WTC11 (cell line): ENCODE data around the gene YBEY.

Source experiments
- CREM ChIP-seq: sonication (generic); formaldehyde crosslinking; IDR thresholded peaks from 2 replicates; pipeline ENCODE4 v1.8.1; 2022; ENCODE audit warnings: mild to moderate bottlenecking, missing genetic modification reagents, moderate library complexity
- ESRRA ChIP-seq: sonication (generic); formaldehyde crosslinking; IDR thresholded peaks from 2 replicates; pipeline ENCODE4 v1.8.1; 2022; ENCODE audit warnings: mild to moderate bottlenecking, missing genetic modification reagents, borderline replicate concordance
- ETV6 ChIP-seq: sonication (generic); formaldehyde crosslinking; IDR thresholded peaks from 2 replicates; pipeline ENCODE4 v1.8.1; 2022; ENCODE audit warnings: mild to moderate bottlenecking, missing genetic modification reagents
- FOXJ3 ChIP-seq: sonication (generic); formaldehyde crosslinking; IDR thresholded peaks from 2 replicates; pipeline ENCODE4 v1.9.0; 2021; ENCODE audit warnings: missing genetic modification reagents, mild to moderate bottlenecking, borderline replicate concordance
- JUN ChIP-seq: sonication (generic); formaldehyde crosslinking; IDR thresholded peaks from 2 replicates; pipeline ENCODE4 v1.8.0; 2023; ENCODE audit warnings: mild to moderate bottlenecking, missing genetic modification reagents
- MXD4 ChIP-seq: fragments of 250-450 bp; sonication (Bioruptor Pico); IDR thresholded peaks from 2 replicates; pipeline ENCODE4 v1.8.0; 2021; ENCODE audit warnings: mild to moderate bottlenecking, moderate library complexity, borderline replicate concordance
- NFATC4 ChIP-seq: fragments of 250-450 bp; sonication (Bioruptor Pico); IDR thresholded peaks from 2 replicates; pipeline ENCODE4 v1.9.0; 2021; ENCODE audit warnings: mild to moderate bottlenecking
- ZNF396 ChIP-seq: fragments of 250-450 bp; sonication (Bioruptor Pico); IDR thresholded peaks from 2 replicates; pipeline ENCODE4 v1.8.0; 2021; ENCODE audit warnings: mild to moderate bottlenecking, moderate library complexity, borderline replicate concordance
- TF ChIP-seq, protein P1 (sequence below): fragments of 200-600 bp; IDR thresholded peaks from 2 replicates; pipeline ENCODE4 v1.8.0; 2022; ENCODE audit warnings: antibody characterized with exemption
- TF ChIP-seq, protein P2 (sequence below): sonication (generic); formaldehyde crosslinking; IDR thresholded peaks from 2 replicates; pipeline ENCODE4 v1.8.0; 2022; ENCODE audit warnings: missing genetic modification reagents
- TF ChIP-seq, protein P3 (sequence below): sonication (generic); formaldehyde crosslinking; IDR thresholded peaks from 2 replicates; pipeline ENCODE4 v1.8.0; 2022; ENCODE audit warnings: mild to moderate bottlenecking, missing genetic modification reagents

DNA sequence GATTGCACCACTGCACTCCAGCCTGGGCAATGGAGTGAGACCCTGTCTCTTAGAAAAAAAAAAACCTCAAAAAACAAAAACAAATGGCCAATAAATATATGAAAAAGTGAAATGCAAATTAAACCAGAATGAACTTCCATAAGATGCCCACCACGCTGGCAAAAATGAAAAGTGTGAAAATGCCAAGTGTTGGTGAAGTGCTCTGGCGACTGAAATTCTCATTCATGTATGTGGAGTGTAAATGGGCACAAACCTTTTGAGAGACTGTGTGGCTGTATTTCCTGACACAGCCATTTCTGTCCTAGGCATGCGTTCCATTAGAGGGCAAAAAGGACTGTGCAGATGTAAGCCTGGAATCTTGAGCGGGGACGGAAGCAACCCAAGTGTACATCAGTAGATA, 18.3 kb downstream of the YBEY start:
- TF ChIP-seq FOXJ3 (CRISPR knock-in tag) = no peak
- TF ChIP-seq NFATC4 (CRISPR knock-in tag) = no peak
- TF ChIP-seq, protein P1, sequence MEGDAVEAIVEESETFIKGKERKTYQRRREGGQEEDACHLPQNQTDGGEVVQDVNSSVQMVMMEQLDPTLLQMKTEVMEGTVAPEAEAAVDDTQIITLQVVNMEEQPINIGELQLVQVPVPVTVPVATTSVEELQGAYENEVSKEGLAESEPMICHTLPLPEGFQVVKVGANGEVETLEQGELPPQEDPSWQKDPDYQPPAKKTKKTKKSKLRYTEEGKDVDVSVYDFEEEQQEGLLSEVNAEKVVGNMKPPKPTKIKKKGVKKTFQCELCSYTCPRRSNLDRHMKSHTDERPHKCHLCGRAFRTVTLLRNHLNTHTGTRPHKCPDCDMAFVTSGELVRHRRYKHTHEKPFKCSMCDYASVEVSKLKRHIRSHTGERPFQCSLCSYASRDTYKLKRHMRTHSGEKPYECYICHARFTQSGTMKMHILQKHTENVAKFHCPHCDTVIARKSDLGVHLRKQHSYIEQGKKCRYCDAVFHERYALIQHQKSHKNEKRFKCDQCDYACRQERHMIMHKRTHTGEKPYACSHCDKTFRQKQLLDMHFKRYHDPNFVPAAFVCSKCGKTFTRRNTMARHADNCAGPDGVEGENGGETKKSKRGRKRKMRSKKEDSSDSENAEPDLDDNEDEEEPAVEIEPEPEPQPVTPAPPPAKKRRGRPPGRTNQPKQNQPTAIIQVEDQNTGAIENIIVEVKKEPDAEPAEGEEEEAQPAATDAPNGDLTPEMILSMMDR = no peak
- no peak for TF ChIP-seq ESRRA (CRISPR knock-in tag)
- TF ChIP-seq, protein P2, sequence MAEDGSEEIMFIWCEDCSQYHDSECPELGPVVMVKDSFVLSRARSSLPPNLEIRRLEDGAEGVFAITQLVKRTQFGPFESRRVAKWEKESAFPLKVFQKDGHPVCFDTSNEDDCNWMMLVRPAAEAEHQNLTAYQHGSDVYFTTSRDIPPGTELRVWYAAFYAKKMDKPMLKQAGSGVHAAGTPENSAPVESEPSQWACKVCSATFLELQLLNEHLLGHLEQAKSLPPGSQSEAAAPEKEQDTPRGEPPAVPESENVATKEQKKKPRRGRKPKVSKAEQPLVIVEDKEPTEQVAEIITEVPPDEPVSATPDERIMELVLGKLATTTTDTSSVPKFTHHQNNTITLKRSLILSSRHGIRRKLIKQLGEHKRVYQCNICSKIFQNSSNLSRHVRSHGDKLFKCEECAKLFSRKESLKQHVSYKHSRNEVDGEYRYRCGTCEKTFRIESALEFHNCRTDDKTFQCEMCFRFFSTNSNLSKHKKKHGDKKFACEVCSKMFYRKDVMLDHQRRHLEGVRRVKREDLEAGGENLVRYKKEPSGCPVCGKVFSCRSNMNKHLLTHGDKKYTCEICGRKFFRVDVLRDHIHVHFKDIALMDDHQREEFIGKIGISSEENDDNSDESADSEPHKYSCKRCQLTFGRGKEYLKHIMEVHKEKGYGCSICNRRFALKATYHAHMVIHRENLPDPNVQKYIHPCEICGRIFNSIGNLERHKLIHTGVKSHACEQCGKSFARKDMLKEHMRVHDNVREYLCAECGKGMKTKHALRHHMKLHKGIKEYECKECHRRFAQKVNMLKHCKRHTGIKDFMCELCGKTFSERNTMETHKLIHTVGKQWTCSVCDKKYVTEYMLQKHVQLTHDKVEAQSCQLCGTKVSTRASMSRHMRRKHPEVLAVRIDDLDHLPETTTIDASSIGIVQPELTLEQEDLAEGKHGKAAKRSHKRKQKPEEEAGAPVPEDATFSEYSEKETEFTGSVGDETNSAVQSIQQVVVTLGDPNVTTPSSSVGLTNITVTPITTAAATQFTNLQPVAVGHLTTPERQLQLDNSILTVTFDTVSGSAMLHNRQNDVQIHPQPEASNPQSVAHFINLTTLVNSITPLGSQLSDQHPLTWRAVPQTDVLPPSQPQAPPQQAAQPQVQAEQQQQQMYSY (CRISPR knock-in tag) = no peak
- TF ChIP-seq, protein P3, sequence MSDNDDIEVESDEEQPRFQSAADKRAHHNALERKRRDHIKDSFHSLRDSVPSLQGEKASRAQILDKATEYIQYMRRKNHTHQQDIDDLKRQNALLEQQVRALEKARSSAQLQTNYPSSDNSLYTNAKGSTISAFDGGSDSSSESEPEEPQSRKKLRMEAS (CRISPR knock-in tag) = no peak
- TF ChIP-seq JUN = no peak
- no peak for TF ChIP-seq ETV6 (CRISPR knock-in tag)
- no peak for TF ChIP-seq CREM
- no peak for TF ChIP-seq ZNF396 (CRISPR knock-in tag)
- no peak for TF ChIP-seq MXD4
